A549 (cell line): ENCODE measurements around the gene ARHGAP9.

Source experiments
- CTCF ChIP-seq: fragments of >200 bp; sonication (Bioruptor Twin); formaldehyde crosslinking; IDR thresholded peaks from 3 replicates; pipeline ENCODE4 v1.5.1; 2016
- EP300 ChIP-seq, 2 experiments: fragments of >200 bp; sonication (Bioruptor Twin); formaldehyde crosslinking; IDR thresholded peaks; 2 replicates in 1 of 2; 3 replicates in 1 of 2; pipeline ENCODE4 v1.6.1; 2016 to 2017
- FOSL2 ChIP-seq, 2 experiments: fragments of 450-650 bp in 1 of 2; fragments of >200 bp in 1 of 2; sonication (Bioruptor Twin) in 1 of 2; formaldehyde crosslinking; IDR thresholded peaks; 2 replicates each; pipeline versions ENCODE4 v1.5.0 to v1.6.1; 2016 to 2020; ENCODE audit warnings: mild to moderate bottlenecking in 1 of 2, moderate library complexity in 1 of 2
- HMGXB4 ChIP-seq: fragments of 250-450 bp; sonication (Bioruptor Pico); IDR thresholded peaks from 2 replicates; pipeline ENCODE4 v1.5.0; 2021; ENCODE audit warnings: mild to moderate bottlenecking, moderate library complexity, borderline replicate concordance
- JUN ChIP-seq, 2 experiments: fragments of >200 bp; sonication (Bioruptor Twin); formaldehyde crosslinking; IDR thresholded peaks; 2 replicates in 1 of 2; 3 replicates in 1 of 2; pipeline ENCODE4 v1.6.1; 2016 to 2017
- JUNB ChIP-seq: fragments of >200 bp; sonication (Bioruptor Twin); formaldehyde crosslinking; IDR thresholded peaks from 2 replicates; pipeline ENCODE4 v1.6.1; 2016
- KDM1A ChIP-seq: fragments of 200-600 bp; sonication (generic); IDR thresholded peaks from 2 replicates; pipeline ENCODE4 v1.6.1; 2016; ENCODE audit warnings: low read depth, mild to moderate bottlenecking
- POLR2A ChIP-seq: IDR thresholded peaks from 2 replicates; pipeline ENCODE4 v1.6.1; 2012; ENCODE audit warnings: mild to moderate bottlenecking, low read length
- RAD21 ChIP-seq, 2 experiments: fragments of >200 bp in 1 of 2; sonication (Bioruptor Twin) in 1 of 2; formaldehyde crosslinking in 1 of 2; IDR thresholded peaks in 1 of 2; conservative IDR thresholded peaks in 1 of 2; 2 replicates in 1 of 2; 3 replicates in 1 of 2; pipeline ENCODE4 v1.6.1; 2012 to 2018; ENCODE audit warnings: inconsistent platforms in 1 of 2
- ZNF302 ChIP-seq: fragments of 250-450 bp; sonication (Bioruptor Pico); IDR thresholded peaks from 2 replicates; pipeline ENCODE4 v1.9.0; 2021; ENCODE audit warnings: inconsistent platforms, mild to moderate bottlenecking, moderate library complexity
- TF ChIP-seq, protein P1 (sequence below): fragments of 450-650 bp; IDR thresholded peaks from 2 replicates; pipeline ENCODE4 v1.6.1; 2014; ENCODE audit warnings: antibody characterized with exemption

GRCh38 chr12:57434517-57435223 is 45.0 kb downstream of the ARHGAP9 start, which contains the start of gene INHBC:
- TF ChIP-seq POLR2A (no peak), EP300 (IDR thresholded peaks at IDR 0.05) (no peak), CTCF (no peak), RAD21 (conservative IDR thresholded peaks at IDR 0.05 in 1 of 2, IDR thresholded peaks at IDR 0.05 in 1 of 2) (no peak), JUNB (no peak), ZNF302 (no peak), FOSL2 (IDR thresholded peaks at IDR 0.05) (no peak), FOSL2 (CRISPR knock-in tag; IDR thresholded peaks at IDR 0.05) (no peak), HMGXB4 (CRISPR knock-in tag) (no peak), JUN (IDR thresholded peaks at IDR 0.05) (no peak), KDM1A (no peak)
- TF ChIP-seq, protein P1, sequence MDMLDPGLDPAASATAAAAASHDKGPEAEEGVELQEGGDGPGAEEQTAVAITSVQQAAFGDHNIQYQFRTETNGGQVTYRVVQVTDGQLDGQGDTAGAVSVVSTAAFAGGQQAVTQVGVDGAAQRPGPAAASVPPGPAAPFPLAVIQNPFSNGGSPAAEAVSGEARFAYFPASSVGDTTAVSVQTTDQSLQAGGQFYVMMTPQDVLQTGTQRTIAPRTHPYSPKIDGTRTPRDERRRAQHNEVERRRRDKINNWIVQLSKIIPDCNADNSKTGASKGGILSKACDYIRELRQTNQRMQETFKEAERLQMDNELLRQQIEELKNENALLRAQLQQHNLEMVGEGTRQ = no peak
